ENCODE results near the gene CASP9. TPM values are rescaled to one million over a fixed set of nuclear protein-coding genes. Genes with fewer than 3 reads are reported as not detected.

Gene CASP9
- total and polyA plus RNA-seq, 7 donors = 5.3 to 10.5 (median 8.0) TPM

- intact Hi-C loops (cut with DNase I) = no loop called here
- 77 to 89% (median 83%) methylated on average over 5 to 6 of the region's 6 CpGs for WGBS, 3 donors
- DNase-seq (no peak), ATAC-seq (no peak)
- H3K9me3 ChIP-seq = no peaks in the 10 kb centered on the region
- no peak overlapping the region for H3K27ac ChIP-seq
- H3K4me1 ChIP-seq = no peaks in the 10 kb centered on the region
- TF ChIP-seq CTCF (IDR thresholded peaks at IDR 0.05) = no peak
- no peaks in the 10 kb centered on the region for H3K36me3 ChIP-seq (ENCODE audit: insufficient read depth in 1 of 2, low read depth in 1 of 2)
- H3K4me3 ChIP-seq = no peak overlapping the region
- H3K27me3 ChIP-seq (ENCODE audit: insufficient read depth in 3 of 3, low read length in 2 of 3) = peaks cover 0 to 2% (median 0%) of the 10 kb centered on the region in 3 donors
Measured at GRCh38 chr1:15455522-15455921, 68.5 kb downstream of the CASP9 start.

GRCh38 chr1:15454256-15454655 is 69.8 kb downstream of the CASP9 start:
- Histone ChIP-seq H3K27me3 (ENCODE audit: insufficient read depth in 3 of 3, low read length in 2 of 3) (peaks cover 0 to 2% (median 0%) of the 10 kb centered on the region in 3 donors), H3K4me1 (no peaks in the 10 kb centered on the region), H3K4me3 (no peak overlapping the region), H3K36me3 (ENCODE audit: insufficient read depth in 1 of 2, low read depth in 1 of 2) (no peaks in the 10 kb centered on the region), H3K9me3 (no peaks in the 10 kb centered on the region), H3K27ac (no peak overlapping the region)
- intact Hi-C loops (cut with DNase I) = no loop called here
- ATAC-seq (no peak), DNase-seq (no peak)
- WGBS, 3 donors = 57 to 72% (median 64%) methylated on average over 3 of the region's 3 CpGs
- TF ChIP-seq CTCF (IDR thresholded peaks at IDR 0.05) = no peak

GRCh38 chr1:15453734-15454133 is 70.3 kb downstream of the CASP9 start:
- no peak for TF ChIP-seq CTCF (IDR thresholded peaks at IDR 0.05)
- no peaks in the 10 kb centered on the region for H3K9me3 ChIP-seq
- intact Hi-C loops (cut with DNase I) = no loop called here
- WGBS, 3 donors = 73 to 84% (median 74%) methylated on average over 11 of the region's 11 CpGs
- H3K36me3 ChIP-seq (ENCODE audit: insufficient read depth in 1 of 2, low read depth in 1 of 2) = no peaks in the 10 kb centered on the region
- H3K4me3 ChIP-seq = no peak overlapping the region
- peaks cover 0 to 2% (median 0%) of the 10 kb centered on the region in 3 donors for H3K27me3 ChIP-seq (ENCODE audit: insufficient read depth in 3 of 3, low read length in 2 of 3)
- H3K27ac ChIP-seq = no peak overlapping the region
- ATAC-seq (no peak), DNase-seq (no peak)
- H3K4me1 ChIP-seq = no peaks in the 10 kb centered on the region

- 86 to 87% (median 86%) methylated on average over 10 of the region's 10 CpGs for WGBS, 3 donors
- Histone ChIP-seq H3K4me1 (no peaks in the 10 kb centered on the region), H3K9me3 (no peaks in the 10 kb centered on the region), H3K4me3 (no peak overlapping the region), H3K27me3 (ENCODE audit: insufficient read depth in 3 of 3, low read length in 2 of 3) (peaks cover 0 to 2% (median 0%) of the 10 kb centered on the region in 3 donors), H3K27ac (no peak overlapping the region), H3K36me3 (ENCODE audit: insufficient read depth in 1 of 2, low read depth in 1 of 2) (no peaks in the 10 kb centered on the region)
- TF ChIP-seq CTCF (IDR thresholded peaks at IDR 0.05) = no peak
- ATAC-seq (no peak), DNase-seq (no peak)
- intact Hi-C loops (cut with DNase I) = no loop called here
Measured at GRCh38 chr1:15452866-15453571, 71.0 kb downstream of the CASP9 start.

GRCh38 chr1:15452216-15452615 is 71.8 kb downstream of the CASP9 start:
- intact Hi-C loops (cut with DNase I) = no loop called here
- H3K27me3 ChIP-seq (ENCODE audit: insufficient read depth in 3 of 3, low read length in 2 of 3) = peaks cover 0 to 3% (median 0%) of the 10 kb centered on the region in 3 donors
- no peaks in the 10 kb centered on the region for H3K9me3 ChIP-seq
- no peak for DNase-seq
- no peak overlapping the region for H3K4me3 ChIP-seq
- H3K27ac ChIP-seq = no peak overlapping the region
- ATAC-seq = no peak
- no peaks in the 10 kb centered on the region for H3K4me1 ChIP-seq
- no peak for TF ChIP-seq CTCF (IDR thresholded peaks at IDR 0.05)
- H3K36me3 ChIP-seq (ENCODE audit: insufficient read depth in 1 of 2, low read depth in 1 of 2) = no peaks in the 10 kb centered on the region
- 76 to 93% (median 87%) methylated on average over 1 of the region's 1 CpG for WGBS, 3 donors
